ENCODE data around the gene HTRA3.

The HTRA3 gene

GRCh38 chr4:8269535-8270417 lies at the start of gene HTRA3:
Gene HTRA3 (plus strand): TSS chr4:8269754. CDS start chr4:8269969, 215 bp downstream.
- H3K27ac Mint-ChIP-seq: no peak within 1 kb of the TSS

GRCh38 chr4:8220661-8221450 lies 48.7 kb upstream of the HTRA3 start:
- Mint-ChIP-seq H3K4me1 (ENCODE audit: low read depth) (peaks cover 25% of the 10 kb centered on the region), H3K27ac (no peak overlapping the region), H3K4me3 (no peak overlapping the region), H3K9me3 (no peaks in the 10 kb centered on the region), H3K36me3 (ENCODE audit: low read depth) (peaks cover 11% of the 10 kb centered on the region), H3K27me3 (no peaks in the 10 kb centered on the region)

More at GRCh38 chr4:8269535-8270417, at the start of gene HTRA3:
- Mint-ChIP-seq H3K36me3 (ENCODE audit: low read depth) (no peaks in the 10 kb centered on the region), H3K4me1 (ENCODE audit: low read depth) (no peaks in the 10 kb centered on the region), H3K4me3 (no peak within 1 kb of the TSS), H3K27me3 (peaks cover 29% of the 10 kb centered on the region), H3K9me3 (no peaks in the 10 kb centered on the region)

GRCh38 chr4:8221476-8221875 lies 48.1 kb upstream of the HTRA3 start:
- Mint-ChIP-seq H3K4me3 (no peak overlapping the region), H3K27me3 (no peaks in the 10 kb centered on the region), H3K4me1 (ENCODE audit: low read depth) (peaks cover 28% of the 10 kb centered on the region), H3K9me3 (no peaks in the 10 kb centered on the region), H3K36me3 (ENCODE audit: low read depth) (peaks cover 11% of the 10 kb centered on the region), H3K27ac (no peak overlapping the region)

- no peak overlapping the region for H3K27ac Mint-ChIP-seq
- peaks cover 32% of the 10 kb centered on the region for H3K4me1 Mint-ChIP-seq (ENCODE audit: low read depth)
- no peaks in the 10 kb centered on the region for H3K9me3 Mint-ChIP-seq
- H3K36me3 Mint-ChIP-seq (ENCODE audit: low read depth): peaks cover 11% of the 10 kb centered on the region
- no peaks in the 10 kb centered on the region for H3K27me3 Mint-ChIP-seq
- H3K4me3 Mint-ChIP-seq: no peak overlapping the region
Observed at GRCh38 chr4:8221985-8222384, 47.6 kb upstream of the HTRA3 start.

- H3K27me3 Mint-ChIP-seq: no peaks in the 10 kb centered on the region
- peaks cover 33% of the 10 kb centered on the region for H3K4me1 Mint-ChIP-seq (ENCODE audit: low read depth)
- H3K9me3 Mint-ChIP-seq: no peaks in the 10 kb centered on the region
- no peak overlapping the region for H3K4me3 Mint-ChIP-seq
- H3K27ac Mint-ChIP-seq: no peak overlapping the region
- peaks cover 11% of the 10 kb centered on the region for H3K36me3 Mint-ChIP-seq (ENCODE audit: low read depth)
Observed at GRCh38 chr4:8222609-8223388, 46.8 kb upstream of the HTRA3 start.

- Mint-ChIP-seq H3K9me3 (no peaks in the 10 kb centered on the region), H3K36me3 (ENCODE audit: low read depth) (peaks cover 11% of the 10 kb centered on the region), H3K27me3 (no peaks in the 10 kb centered on the region), H3K4me1 (ENCODE audit: low read depth) (peaks cover 47% of the 10 kb centered on the region), H3K4me3 (no peak overlapping the region), H3K27ac (no peak overlapping the region)
Observed at GRCh38 chr4:8224267-8224974, 45.1 kb upstream of the HTRA3 start.

- Mint-ChIP-seq H3K27me3 (no peaks in the 10 kb centered on the region), H3K9me3 (no peaks in the 10 kb centered on the region), H3K27ac (no peak overlapping the region), H3K4me3 (no peak overlapping the region), H3K36me3 (ENCODE audit: low read depth) (peaks cover 11% of the 10 kb centered on the region), H3K4me1 (ENCODE audit: low read depth) (peaks cover 51% of the 10 kb centered on the region)
Observed at GRCh38 chr4:8224975-8225625, 44.5 kb upstream of the HTRA3 start.

GRCh38 chr4:8225706-8226443 lies 43.7 kb upstream of the HTRA3 start:
- Mint-ChIP-seq H3K9me3 (no peaks in the 10 kb centered on the region), H3K4me1 (ENCODE audit: low read depth) (peaks cover 57% of the 10 kb centered on the region), H3K27me3 (no peaks in the 10 kb centered on the region), H3K36me3 (ENCODE audit: low read depth) (peaks cover 15% of the 10 kb centered on the region), H3K27ac (no peak overlapping the region), H3K4me3 (no peak overlapping the region)

GRCh38 chr4:8227201-8227770 lies 42.3 kb upstream of the HTRA3 start:
- peaks cover 47% of the 10 kb centered on the region for H3K4me1 Mint-ChIP-seq (ENCODE audit: low read depth)
- no peak overlapping the region for H3K4me3 Mint-ChIP-seq
- no peaks in the 10 kb centered on the region for H3K27me3 Mint-ChIP-seq
- peaks cover 11% of the 10 kb centered on the region for H3K36me3 Mint-ChIP-seq (ENCODE audit: low read depth)
- no peak overlapping the region for H3K27ac Mint-ChIP-seq
- no peaks in the 10 kb centered on the region for H3K9me3 Mint-ChIP-seq

GRCh38 chr4:8227771-8228318 lies 41.7 kb upstream of the HTRA3 start:
- peaks cover 47% of the 10 kb centered on the region for H3K4me1 Mint-ChIP-seq (ENCODE audit: low read depth)
- no peak overlapping the region for H3K4me3 Mint-ChIP-seq
- no peaks in the 10 kb centered on the region for H3K9me3 Mint-ChIP-seq
- peaks cover 11% of the 10 kb centered on the region for H3K36me3 Mint-ChIP-seq (ENCODE audit: low read depth)
- H3K27ac Mint-ChIP-seq: no peak overlapping the region
- no peaks in the 10 kb centered on the region for H3K27me3 Mint-ChIP-seq

GRCh38 chr4:8228319-8229250 lies 41.0 kb upstream of the HTRA3 start:
- H3K27me3 Mint-ChIP-seq: no peaks in the 10 kb centered on the region
- H3K36me3 Mint-ChIP-seq (ENCODE audit: low read depth): peaks cover 11% of the 10 kb centered on the region
- no peaks in the 10 kb centered on the region for H3K9me3 Mint-ChIP-seq
- peak overlapping the region; percentile 13 for H3K4me3 Mint-ChIP-seq
- H3K27ac Mint-ChIP-seq: peak overlapping the region; percentile 43
- peaks cover 47% of the 10 kb centered on the region for H3K4me1 Mint-ChIP-seq (ENCODE audit: low read depth)

GRCh38 chr4:8229331-8229975 lies 40.1 kb upstream of the HTRA3 start:
- H3K4me1 Mint-ChIP-seq (ENCODE audit: low read depth): peaks cover 43% of the 10 kb centered on the region
- H3K27me3 Mint-ChIP-seq: no peaks in the 10 kb centered on the region
- no peak overlapping the region for H3K4me3 Mint-ChIP-seq
- H3K9me3 Mint-ChIP-seq: no peaks in the 10 kb centered on the region
- peaks cover 4% of the 10 kb centered on the region for H3K36me3 Mint-ChIP-seq (ENCODE audit: low read depth)
- H3K27ac Mint-ChIP-seq: peak overlapping the region; percentile 43

Data from stimulated activated naive CD8-positive, alpha-beta T cell treated with anti-CD3 and anti-CD28 coated beads, Interleukin-15, Interleukin-2, amounts not matched to agents 100 ng/mL and 50 ng/mL, for 24 hours (primary cell).